22Rv1 (cell line): ENCODE measurements around the gene NDUFS1.
"Not testable (repeated sequence)": the region's sequence is repeated elsewhere in the genome, so short reads cannot be mapped to it uniquely, and the experiment has no call there.

ENCODE experiments used
- H3K27ac ChIP-seq: fragments of 450-650 bp; 2 replicates; pipeline ENCODE4 v1.5.1; 2017
- ZFX ChIP-seq: fragments of 450-650 bp; IDR thresholded peaks from 2 replicates; pipeline ENCODE4 v1.6.1; 2017; ENCODE audit warnings: antibody characterized with exemption, borderline replicate concordance
- TF ChIP-seq, protein P1 (sequence below): fragments of 450-650 bp; IDR thresholded peaks from 2 replicates; pipeline ENCODE4 v1.5.1; 2017; ENCODE audit warnings: mild to moderate bottlenecking

Gene NDUFS1

GRCh38 chr2:206112846-206113547, 46.2 kb downstream of the NDUFS1 start:
- TF ChIP-seq, protein P1, sequence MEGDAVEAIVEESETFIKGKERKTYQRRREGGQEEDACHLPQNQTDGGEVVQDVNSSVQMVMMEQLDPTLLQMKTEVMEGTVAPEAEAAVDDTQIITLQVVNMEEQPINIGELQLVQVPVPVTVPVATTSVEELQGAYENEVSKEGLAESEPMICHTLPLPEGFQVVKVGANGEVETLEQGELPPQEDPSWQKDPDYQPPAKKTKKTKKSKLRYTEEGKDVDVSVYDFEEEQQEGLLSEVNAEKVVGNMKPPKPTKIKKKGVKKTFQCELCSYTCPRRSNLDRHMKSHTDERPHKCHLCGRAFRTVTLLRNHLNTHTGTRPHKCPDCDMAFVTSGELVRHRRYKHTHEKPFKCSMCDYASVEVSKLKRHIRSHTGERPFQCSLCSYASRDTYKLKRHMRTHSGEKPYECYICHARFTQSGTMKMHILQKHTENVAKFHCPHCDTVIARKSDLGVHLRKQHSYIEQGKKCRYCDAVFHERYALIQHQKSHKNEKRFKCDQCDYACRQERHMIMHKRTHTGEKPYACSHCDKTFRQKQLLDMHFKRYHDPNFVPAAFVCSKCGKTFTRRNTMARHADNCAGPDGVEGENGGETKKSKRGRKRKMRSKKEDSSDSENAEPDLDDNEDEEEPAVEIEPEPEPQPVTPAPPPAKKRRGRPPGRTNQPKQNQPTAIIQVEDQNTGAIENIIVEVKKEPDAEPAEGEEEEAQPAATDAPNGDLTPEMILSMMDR, result no peak
- no peak overlapping the region for H3K27ac ChIP-seq

GRCh38 chr2:206112108-206112507, 47.1 kb downstream of the NDUFS1 start:
- TF ChIP-seq ZFX, result no peak
- TF ChIP-seq, protein P1, result no peak
- no peak overlapping the region for H3K27ac ChIP-seq

DNA sequence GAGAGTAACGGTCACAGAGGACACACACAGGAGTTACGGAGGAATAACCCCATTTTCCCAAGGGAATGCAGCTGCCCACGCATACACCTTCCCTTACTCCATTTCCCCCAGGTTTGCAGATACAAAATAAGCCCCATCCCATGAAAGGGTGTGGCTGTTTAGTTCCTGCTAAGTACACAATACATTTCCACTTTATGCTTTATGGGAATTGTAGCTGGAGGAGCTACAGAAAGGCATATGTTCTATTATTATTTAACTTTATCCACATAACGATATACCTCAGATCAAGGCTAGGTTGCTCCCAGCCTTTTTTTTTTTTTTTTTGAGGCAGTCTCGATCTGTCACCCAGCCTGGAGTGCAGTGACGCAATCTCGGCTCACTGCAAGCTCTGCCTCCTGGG, 50.5 kb downstream of the NDUFS1 start:
- TF ChIP-seq ZFX, result no peak
- TF ChIP-seq, protein P1, result no peak
- no peak overlapping the region for H3K27ac ChIP-seq

GRCh38 chr2:206105541-206105940, 53.7 kb downstream of the NDUFS1 start:
- TF ChIP-seq ZFX, result no peak
- TF ChIP-seq, protein P1, result no peak
- H3K27ac ChIP-seq, result no peak overlapping the region

GRCh38 chr2:206105038-206105437, 54.2 kb downstream of the NDUFS1 start:
- H3K27ac ChIP-seq, result no peak overlapping the region

DNA sequence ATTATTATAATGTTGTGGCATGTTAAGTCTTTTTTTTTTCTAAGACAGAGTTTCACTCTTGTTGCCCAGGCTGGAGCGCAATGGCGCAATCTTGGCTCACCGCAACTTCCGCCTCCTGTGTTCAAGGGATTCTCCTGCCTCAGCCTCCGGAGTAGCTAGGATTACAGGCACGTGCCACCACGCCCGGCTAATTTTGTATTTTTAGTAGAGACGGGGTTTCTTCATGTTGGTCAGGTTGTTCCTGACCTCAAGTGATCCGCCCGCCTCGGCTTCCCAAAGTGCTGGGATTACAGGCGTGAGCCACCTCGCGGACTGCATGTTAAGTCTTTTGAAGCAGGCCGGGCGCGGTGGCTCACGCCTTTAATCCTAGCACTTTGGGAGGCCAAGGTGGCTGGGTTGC, 60.4 kb downstream of the NDUFS1 start:
- not testable (repeated sequence) for H3K27ac ChIP-seq

More at GRCh38 chr2:206105038-206105437, 54.2 kb downstream of the NDUFS1 start:
- TF ChIP-seq, protein P1, result no peak
- no peak for TF ChIP-seq ZFX

DNA sequence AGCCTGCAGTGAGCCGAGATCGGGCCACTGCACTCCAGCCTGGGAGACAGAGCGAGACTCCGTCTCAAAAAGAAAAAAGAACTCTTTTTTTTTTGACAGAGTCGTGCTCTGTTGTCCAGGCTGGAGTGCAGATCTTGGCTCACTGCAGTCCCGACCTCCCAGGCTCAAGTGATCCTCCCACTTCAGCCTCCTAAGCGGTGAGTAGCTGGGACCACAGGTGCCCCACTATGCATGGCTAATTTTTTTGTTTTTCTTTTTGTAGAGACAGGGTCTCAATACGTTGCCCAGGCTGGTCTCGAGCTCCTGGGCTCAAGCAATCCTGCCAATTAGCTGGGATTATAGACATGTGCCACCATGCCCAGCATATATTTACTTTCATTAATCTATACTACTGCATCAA, 60.8 kb downstream of the NDUFS1 start:
- no peak overlapping the region for H3K27ac ChIP-seq
- TF ChIP-seq ZFX, result no peak
- TF ChIP-seq, protein P1, result no peak

GRCh38 chr2:206096876-206097275, 62.4 kb downstream of the NDUFS1 start:
- H3K27ac ChIP-seq, result no peak overlapping the region

More at GRCh38 chr2:206096876-206097275, 62.4 kb downstream of the NDUFS1 start:
- TF ChIP-seq, protein P1, result no peak
- no peak for TF ChIP-seq ZFX
